GM12892 (cell line): ENCODE data around the gene CACNA2D3.

Experiments
- POLR2A ChIP-seq: IDR thresholded peaks from 2 replicates; pipeline ENCODE4 v1.6.1; 2011; ENCODE audit warnings: low read depth, low read length, control low read depth
- POLR2AphosphoS5 ChIP-seq: IDR thresholded peaks from 2 replicates; pipeline ENCODE4 v1.6.1; 2011; ENCODE audit warnings: low read depth, low read length, control low read depth
- TAF1 ChIP-seq: IDR thresholded peaks from 2 replicates; pipeline ENCODE4 v1.6.1; 2011; ENCODE audit warnings: low read depth, mild to moderate bottlenecking, control low read depth, low read length, borderline replicate concordance

- TF ChIP-seq TAF1, result no peak
- no peak for TF ChIP-seq POLR2A
- TF ChIP-seq POLR2AphosphoS5, result no peak
Observed at GRCh38 chr3:54486317-54486716, 364.0 kb downstream of the CACNA2D3 start.
